Cardiac muscle cell (in vitro differentiated cells and primary cell): ENCODE results near the gene TXNDC5. TPM values are rescaled to one million over a fixed set of nuclear protein-coding genes. Genes with fewer than 3 reads are reported as not detected.

ENCODE experiments used
- DNase-seq, 2 donors: peaks; one replicate each; pipeline versions ENCODE4 v3.0.0 to v3.0.0-alpha.2; 2010 to 2017; ENCODE audit warnings: low read depth in 1 of 2, low spot score in 1 of 2
- H3K27ac ChIP-seq: fragments of 200-600 bp; sonication (generic); 2 replicates; pipeline ENCODE4 v1.5.1; 2016
- H3K27me3 ChIP-seq: fragments of 200-600 bp; sonication (generic); 2 replicates; pipeline ENCODE4 v1.6.0; 2016; ENCODE audit warnings: control low read depth
- H3K36me3 ChIP-seq: fragments of 200-600 bp; sonication (generic); 2 replicates; pipeline ENCODE4 v1.5.1; 2016; ENCODE audit warnings: control low read depth
- H3K4me1 ChIP-seq: fragments of 200-600 bp; sonication (generic); 2 replicates; pipeline ENCODE4 v1.8.1; 2017; ENCODE audit warnings: low read depth, mild to moderate bottlenecking, mixed run types
- H3K4me3 ChIP-seq: fragments of 200-600 bp; sonication (generic); 2 replicates; pipeline ENCODE4 v1.5.1; 2016; ENCODE audit warnings: mild to moderate bottlenecking
- H3K9me3 ChIP-seq: fragments of 200-600 bp; sonication (generic); 2 replicates; pipeline ENCODE4 v1.5.1; 2017; ENCODE audit warnings: low read depth, mild to moderate bottlenecking, control low read depth
- polyA plus RNA-seq: library from polyadenylated mRNA; unstranded; fragments of >200 nt; fragmentation: Nextera tagmentation; extraction: Ambion mirVana; gene quantifications from 2 replicates; pipeline ENCODE4 v1.2.1, GENCODE V29; 2016
- total RNA-seq: library from RNA; depleted of rRNA; stranded (reverse); fragments of >200 nt; gene quantifications from 2 replicates; pipeline ENCODE4 v1.2.3, GENCODE V29; 2016
- TF ChIP-seq, protein P1 (sequence below): IDR thresholded peaks from 2 replicates; pipeline ENCODE4 v1.5.1; 2012; ENCODE audit warnings: low read depth, mild to moderate bottlenecking, low read length

The TXNDC5 gene
- total and polyA plus RNA-seq, 2 experiments from 2014 or later: 73.1 to 111 TPM

DNA sequence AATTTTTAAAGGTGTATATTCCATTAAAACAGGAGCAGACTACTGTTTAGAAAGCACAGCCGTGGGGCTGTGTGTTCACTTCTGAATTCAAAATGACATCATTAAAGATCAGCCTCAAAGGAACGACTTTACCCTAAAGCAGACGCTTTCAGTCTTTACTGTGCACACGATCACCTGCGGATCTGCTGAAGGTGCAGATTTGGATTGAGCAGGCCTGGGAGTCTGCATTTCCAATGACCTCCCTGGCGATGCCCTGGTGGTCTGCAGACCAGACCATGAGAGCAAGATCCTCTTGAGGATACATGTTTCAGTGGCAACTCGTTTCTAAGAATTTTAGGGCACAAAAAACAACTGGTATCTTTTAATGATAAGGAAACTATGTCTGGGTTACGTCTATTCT, 27.2 kb downstream of the TXNDC5 start:
- no peak overlapping the region for H3K27ac ChIP-seq
- TF ChIP-seq, protein P1, sequence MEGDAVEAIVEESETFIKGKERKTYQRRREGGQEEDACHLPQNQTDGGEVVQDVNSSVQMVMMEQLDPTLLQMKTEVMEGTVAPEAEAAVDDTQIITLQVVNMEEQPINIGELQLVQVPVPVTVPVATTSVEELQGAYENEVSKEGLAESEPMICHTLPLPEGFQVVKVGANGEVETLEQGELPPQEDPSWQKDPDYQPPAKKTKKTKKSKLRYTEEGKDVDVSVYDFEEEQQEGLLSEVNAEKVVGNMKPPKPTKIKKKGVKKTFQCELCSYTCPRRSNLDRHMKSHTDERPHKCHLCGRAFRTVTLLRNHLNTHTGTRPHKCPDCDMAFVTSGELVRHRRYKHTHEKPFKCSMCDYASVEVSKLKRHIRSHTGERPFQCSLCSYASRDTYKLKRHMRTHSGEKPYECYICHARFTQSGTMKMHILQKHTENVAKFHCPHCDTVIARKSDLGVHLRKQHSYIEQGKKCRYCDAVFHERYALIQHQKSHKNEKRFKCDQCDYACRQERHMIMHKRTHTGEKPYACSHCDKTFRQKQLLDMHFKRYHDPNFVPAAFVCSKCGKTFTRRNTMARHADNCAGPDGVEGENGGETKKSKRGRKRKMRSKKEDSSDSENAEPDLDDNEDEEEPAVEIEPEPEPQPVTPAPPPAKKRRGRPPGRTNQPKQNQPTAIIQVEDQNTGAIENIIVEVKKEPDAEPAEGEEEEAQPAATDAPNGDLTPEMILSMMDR: no peak

DNA sequence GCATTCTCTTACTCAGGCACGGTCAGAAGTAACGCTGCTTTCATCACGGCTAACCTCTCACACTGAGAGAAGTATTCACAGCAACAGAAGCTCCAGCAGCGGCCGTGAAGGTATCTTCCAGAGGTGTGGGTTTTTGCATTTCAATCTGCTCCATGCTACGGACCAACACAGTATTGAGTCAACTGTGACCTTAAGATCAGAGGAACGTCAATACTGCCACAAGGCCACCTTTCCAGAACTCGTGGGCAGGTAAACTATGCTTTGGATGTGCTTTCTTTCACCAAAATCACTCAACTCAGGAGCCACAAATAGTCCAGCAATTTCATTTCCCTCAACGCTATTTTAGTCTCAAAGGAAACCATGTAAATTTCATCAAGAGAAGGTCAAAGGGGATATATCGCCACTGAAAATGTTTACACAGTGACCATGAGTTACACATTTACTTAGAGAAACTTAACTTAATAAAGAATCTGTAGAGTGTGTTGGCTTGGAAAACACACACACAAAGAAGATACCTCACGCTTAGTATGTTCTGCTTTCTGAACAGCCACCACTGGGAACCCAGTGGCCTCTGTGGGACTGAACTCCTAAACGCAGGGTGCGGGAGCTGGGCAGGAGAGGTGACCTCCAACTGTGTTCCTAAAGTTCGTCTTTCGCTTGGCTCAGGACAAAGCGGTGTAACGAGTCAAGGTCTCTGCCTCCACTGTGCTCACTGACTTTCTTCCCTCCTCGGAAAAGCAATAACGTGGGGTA, 27.9 kb downstream of the TXNDC5 start:
- DNase-seq: no peak
- Histone ChIP-seq H3K4me3 (no peak overlapping the region), H3K9me3 (no peaks in the 10 kb centered on the region), H3K4me1 (no peaks in the 10 kb centered on the region), H3K36me3 (peaks cover 48% of the 10 kb centered on the region), H3K27me3 (no peaks in the 10 kb centered on the region), H3K27ac (no peak overlapping the region)
- TF ChIP-seq, protein P1: no peak

More for the DNA sequence above, 27.2 kb downstream of the TXNDC5 start:
- Histone ChIP-seq H3K9me3 (no peaks in the 10 kb centered on the region), H3K36me3 (peaks cover 51% of the 10 kb centered on the region), H3K4me3 (no peak overlapping the region), H3K27me3 (no peaks in the 10 kb centered on the region), H3K4me1 (no peaks in the 10 kb centered on the region)
- DNase-seq: no peak

DNA sequence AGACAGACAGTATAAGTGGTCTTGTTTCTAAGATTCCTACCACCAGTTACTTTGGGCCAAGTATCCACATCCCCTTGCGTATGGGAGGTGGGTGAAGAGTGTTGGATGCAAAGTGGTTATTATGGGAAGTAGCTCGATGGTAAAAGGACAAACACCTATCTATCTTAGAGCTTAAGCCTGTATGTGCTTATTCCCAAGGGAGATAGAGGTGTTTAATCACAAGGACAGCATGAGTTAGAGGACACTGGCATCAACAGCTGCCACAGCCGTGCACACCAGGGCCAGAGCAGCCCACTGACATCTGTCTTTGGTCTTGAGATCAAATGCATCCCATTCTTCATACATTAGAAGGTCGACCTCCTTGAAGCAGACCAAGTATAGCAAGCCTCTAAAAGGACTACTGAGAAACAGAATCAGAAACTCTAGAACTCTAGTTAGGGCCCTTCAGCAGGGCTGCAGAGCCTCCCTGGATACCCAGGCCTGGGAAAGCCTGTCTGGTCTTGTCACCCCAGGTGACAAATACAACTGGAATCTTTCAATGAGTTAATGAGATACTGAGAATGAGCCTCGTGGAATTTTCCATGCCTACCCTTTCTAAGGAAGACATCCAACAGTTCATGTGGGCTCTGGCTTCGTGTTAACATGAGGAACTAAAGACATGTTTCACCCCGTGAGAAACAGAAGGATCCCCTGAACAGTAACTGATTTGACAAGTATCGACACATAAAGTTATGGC, 28.7 kb downstream of the TXNDC5 start:
- Histone ChIP-seq H3K9me3 (no peaks in the 10 kb centered on the region), H3K27ac (no peak overlapping the region), H3K36me3 (peaks cover 46% of the 10 kb centered on the region), H3K4me3 (no peak overlapping the region), H3K27me3 (no peaks in the 10 kb centered on the region), H3K4me1 (no peaks in the 10 kb centered on the region)
- TF ChIP-seq, protein P1: no peak
- DNase-seq: no peak

- H3K9me3 ChIP-seq: no peaks in the 10 kb centered on the region
- no peak overlapping the region for H3K27ac ChIP-seq
- no peak for DNase-seq
- H3K36me3 ChIP-seq: peaks cover 36% of the 10 kb centered on the region
- TF ChIP-seq, protein P1: no peak
- no peak overlapping the region for H3K4me3 ChIP-seq
- no peaks in the 10 kb centered on the region for H3K4me1 ChIP-seq
- H3K27me3 ChIP-seq: no peaks in the 10 kb centered on the region
Measured at GRCh38 chr6:7880718-7881107, 29.9 kb downstream of the TXNDC5 start.

DNA sequence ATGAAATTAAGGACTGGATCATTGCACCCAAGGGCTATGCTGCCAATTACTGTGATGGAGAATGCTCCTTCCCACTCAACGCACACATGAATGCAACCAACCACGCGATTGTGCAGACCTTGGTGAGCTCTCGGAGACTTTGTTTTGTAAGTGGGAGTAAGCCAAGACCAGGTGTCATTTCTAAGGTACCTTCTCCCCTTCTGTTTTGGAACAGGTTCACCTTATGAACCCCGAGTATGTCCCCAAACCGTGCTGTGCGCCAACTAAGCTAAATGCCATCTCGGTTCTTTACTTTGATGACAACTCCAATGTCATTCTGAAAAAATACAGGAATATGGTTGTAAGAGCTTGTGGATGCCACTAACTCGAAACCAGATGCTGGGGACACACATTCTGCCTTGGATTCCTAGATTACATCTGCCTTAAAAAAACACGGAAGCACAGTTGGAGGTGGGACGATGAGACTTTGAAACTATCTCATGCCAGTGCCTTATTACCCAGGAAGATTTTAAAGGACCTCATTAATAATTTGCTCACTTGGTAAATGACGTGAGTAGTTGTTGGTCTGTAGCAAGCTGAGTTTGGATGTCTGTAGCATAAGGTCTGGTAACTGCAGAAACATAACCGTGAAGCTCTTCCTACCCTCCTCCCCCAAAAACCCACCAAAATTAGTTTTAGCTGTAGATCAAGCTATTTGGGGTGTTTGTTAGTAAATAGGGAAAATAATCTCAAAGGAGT, 30.4 kb downstream of the TXNDC5 start:
- no peaks in the 10 kb centered on the region for H3K9me3 ChIP-seq
- H3K36me3 ChIP-seq: peaks cover 32% of the 10 kb centered on the region
- no peak for DNase-seq
- no peaks in the 10 kb centered on the region for H3K27me3 ChIP-seq
- no peak overlapping the region for H3K4me3 ChIP-seq
- H3K27ac ChIP-seq: no peak overlapping the region
- TF ChIP-seq, protein P1: no peak
- H3K4me1 ChIP-seq: no peaks in the 10 kb centered on the region
